ENCODE data around the gene APH1A.
"Not testable (repeated sequence)": the region's sequence is repeated elsewhere in the genome, so short reads cannot be mapped to it uniquely, and the experiment has no call there.

The APH1A gene

DNA sequence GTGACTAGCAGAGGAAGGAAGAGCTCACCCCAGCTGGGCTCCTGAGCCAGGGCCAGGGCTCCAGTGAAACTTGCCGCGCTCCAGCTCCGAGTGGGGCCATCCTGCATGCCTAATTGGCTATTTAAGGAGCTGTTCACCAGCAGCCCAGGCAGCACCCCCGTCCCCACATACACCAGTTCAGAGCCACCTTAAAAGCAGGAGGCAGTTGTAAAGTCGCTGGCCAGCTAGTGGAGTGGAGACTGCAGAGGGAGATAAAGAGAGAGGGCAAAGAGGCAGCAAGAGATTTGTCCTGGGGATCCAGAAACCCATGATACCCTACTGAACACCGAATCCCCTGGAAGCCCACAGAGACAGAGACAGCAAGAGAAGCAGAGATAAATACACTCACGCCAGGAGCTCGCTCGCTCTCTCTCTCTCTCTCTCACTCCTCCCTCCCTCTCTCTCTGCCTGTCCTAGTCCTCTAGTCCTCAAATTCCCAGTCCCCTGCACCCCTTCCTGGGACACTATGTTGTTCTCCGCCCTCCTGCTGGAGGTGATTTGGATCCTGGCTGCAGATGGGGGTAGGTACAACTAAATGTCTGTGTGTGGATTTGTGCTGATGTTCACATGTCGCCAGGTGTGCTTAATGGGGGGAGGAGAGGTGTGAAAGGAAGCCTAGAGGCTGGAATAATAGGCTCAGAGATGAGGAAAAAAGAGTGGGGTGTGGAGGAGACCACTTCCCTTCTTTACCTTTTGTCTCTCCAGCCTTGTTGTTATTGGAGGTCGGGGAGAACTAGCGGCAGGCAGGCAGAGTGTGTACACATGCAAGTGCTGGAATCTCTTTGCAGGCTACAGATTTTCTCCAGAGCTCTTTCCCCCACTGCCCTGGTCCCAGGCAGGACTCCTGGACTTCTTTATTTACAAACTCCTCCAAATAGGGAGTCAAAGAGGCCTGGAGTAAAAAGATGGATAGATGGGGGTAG lies 10.9 kb downstream of the APH1A start, which contains the start of gene CA14:
TSS of gene CA14 (plus strand) at position 151 of the 962 bp plus-strand sequence. CDS start at position 506, 355 bp downstream.
- peak within 1 kb of the TSS in 1 of 5 donors; percentile 5 for H3K4me3 ChIP-seq (ENCODE audit: low read depth in 1 of 5, low read length in 5 of 5)
- H3K9ac ChIP-seq (ENCODE audit: low read length in 5 of 5) = peak within 1 kb of the TSS in 1 of 5 donors; percentile 16
- no peak within 1 kb of the TSS for H3K27ac ChIP-seq (ENCODE audit: low read depth, low read length)

DNA sequence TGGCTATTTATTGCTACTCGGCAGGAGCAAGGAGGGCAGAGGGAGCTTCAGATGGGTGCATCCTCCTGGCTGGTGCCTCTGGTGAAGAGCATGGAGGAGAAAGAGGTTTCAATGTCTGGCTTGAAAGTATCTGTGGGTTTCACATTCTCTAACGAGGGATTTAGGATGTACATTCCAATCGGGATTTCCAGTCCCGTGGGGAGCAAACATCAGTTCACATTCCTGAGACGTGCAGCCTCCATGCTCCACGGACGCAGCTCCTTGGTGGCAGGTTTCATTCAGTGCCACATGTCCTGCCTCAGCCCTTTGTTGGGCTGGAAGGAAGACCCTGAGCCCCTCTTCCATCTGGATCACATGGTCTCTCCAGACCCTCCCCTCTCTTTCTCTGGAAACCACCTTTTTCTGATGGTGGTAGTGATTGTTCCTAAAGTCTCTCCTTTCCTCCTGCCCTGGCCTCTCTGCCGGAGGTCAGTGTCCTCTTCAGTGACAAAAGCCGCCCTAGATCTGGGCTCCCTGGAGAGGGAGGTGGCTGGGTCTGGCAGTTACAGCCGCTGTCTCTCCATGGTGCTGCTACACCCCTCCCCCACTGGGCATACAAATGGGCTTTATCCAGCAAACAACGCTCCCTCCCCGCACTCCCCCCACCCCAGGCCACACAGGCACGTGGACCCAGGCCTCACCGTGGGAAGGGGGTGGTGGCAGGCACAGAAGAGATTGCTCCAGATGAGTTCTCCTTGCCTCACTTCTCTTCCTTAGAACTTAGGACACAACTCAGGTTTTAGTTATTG lies 12.1 kb downstream of the APH1A start:
- no peak overlapping the region for H3K27ac ChIP-seq (ENCODE audit: low read depth, low read length)
- H3K9me3 ChIP-seq (ENCODE audit: control insufficient read depth in 5 of 5, low read length in 5 of 5) = no peaks in the 10 kb centered on the region
- H3K9ac ChIP-seq (ENCODE audit: low read length in 5 of 5) = peak overlapping the region in 2 of 5 donors; percentile 16 to 42
- H3K4me1 ChIP-seq (ENCODE audit: control insufficient read depth in 5 of 5, insufficient read depth in 5 of 5, low read length in 5 of 5) = peaks cover 3 to 15% (median 13%) of the 10 kb centered on the region in 5 donors
- H3K4me3 ChIP-seq (ENCODE audit: low read depth in 1 of 5, low read length in 5 of 5) = peak overlapping the region in 3 of 5 donors; percentile 5 to 73 (median 13)
- H3K36me3 ChIP-seq (ENCODE audit: control insufficient read depth in 5 of 5, insufficient read depth in 5 of 5, low read length in 5 of 5) = no peaks in the 10 kb centered on the region
- peaks cover 23 to 32% (median 30%) of the 10 kb centered on the region in 5 donors for H3K27me3 ChIP-seq (ENCODE audit: control insufficient read depth in 5 of 5, insufficient read depth in 4 of 5, low read length in 5 of 5)

More for the DNA sequence above, 10.9 kb downstream of the APH1A start, which contains the start of gene CA14:
- Histone ChIP-seq H3K27me3 (ENCODE audit: control insufficient read depth in 5 of 5, insufficient read depth in 4 of 5, low read length in 5 of 5) (peaks cover 23 to 32% (median 30%) of the 10 kb centered on the region in 5 donors), H3K9me3 (ENCODE audit: control insufficient read depth in 5 of 5, low read length in 5 of 5) (no peaks in the 10 kb centered on the region), H3K4me1 (ENCODE audit: control insufficient read depth in 5 of 5, insufficient read depth in 5 of 5, low read length in 5 of 5) (peaks cover 3 to 15% (median 13%) of the 10 kb centered on the region in 5 donors), H3K36me3 (ENCODE audit: control insufficient read depth in 5 of 5, insufficient read depth in 5 of 5, low read length in 5 of 5) (no peaks in the 10 kb centered on the region)

DNA sequence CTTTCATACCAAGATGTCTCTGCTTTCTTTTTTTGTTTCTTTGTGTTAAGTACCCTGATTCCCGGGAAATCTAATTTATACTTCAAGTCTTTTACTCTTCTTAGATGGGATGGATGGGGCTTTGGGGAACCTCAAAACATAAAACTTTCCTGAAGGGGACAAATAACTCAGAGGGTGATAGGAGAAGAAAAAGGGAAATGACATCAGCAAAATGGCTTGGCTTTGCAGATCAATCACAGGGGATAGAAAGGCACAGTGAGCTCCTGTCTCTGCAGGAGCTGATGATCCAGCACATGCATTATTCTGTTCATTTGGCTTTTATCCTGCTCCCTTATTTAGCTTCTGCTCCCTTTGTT lies 12.6 kb downstream of the APH1A start:
- Histone ChIP-seq H3K9me3 (ENCODE audit: control insufficient read depth in 5 of 5, low read length in 5 of 5) (no peaks in the 10 kb centered on the region), H3K4me1 (ENCODE audit: control insufficient read depth in 5 of 5, insufficient read depth in 5 of 5, low read length in 5 of 5) (peaks cover 3 to 15% (median 13%) of the 10 kb centered on the region in 5 donors), H3K9ac (ENCODE audit: low read length in 5 of 5) (peak overlapping the region in 2 of 5 donors; percentile 16 to 42), H3K27ac (ENCODE audit: low read depth, low read length) (no peak overlapping the region), H3K4me3 (ENCODE audit: low read depth in 1 of 5, low read length in 5 of 5) (peak overlapping the region in 4 of 5 donors; percentile 5 to 73 (median 32)), H3K27me3 (ENCODE audit: control insufficient read depth in 5 of 5, insufficient read depth in 4 of 5, low read length in 5 of 5) (peaks cover 23 to 32% (median 30%) of the 10 kb centered on the region in 5 donors), H3K36me3 (ENCODE audit: control insufficient read depth in 5 of 5, insufficient read depth in 5 of 5, low read length in 5 of 5) (no peaks in the 10 kb centered on the region)

GRCh38 chr1:150249936-150250335 lies 18.9 kb downstream of the APH1A start:
- Histone ChIP-seq H3K27ac (ENCODE audit: low read depth, low read length) (no peak overlapping the region), H3K27me3 (ENCODE audit: control insufficient read depth in 5 of 5, insufficient read depth in 4 of 5, low read length in 5 of 5) (no peaks in the 10 kb centered on the region), H3K4me1 (ENCODE audit: control insufficient read depth in 5 of 5, insufficient read depth in 5 of 5, low read length in 5 of 5) (no peaks in the 10 kb centered on the region), H3K9ac (ENCODE audit: low read length in 5 of 5) (no peak overlapping the region), H3K36me3 (ENCODE audit: control insufficient read depth in 5 of 5, insufficient read depth in 5 of 5, low read length in 5 of 5) (no peaks in the 10 kb centered on the region), H3K4me3 (ENCODE audit: low read depth in 1 of 5, low read length in 5 of 5) (no peak overlapping the region), H3K9me3 (ENCODE audit: control insufficient read depth in 5 of 5, low read length in 5 of 5) (no peaks in the 10 kb centered on the region)

GRCh38 chr1:150243003-150243402 lies 25.8 kb downstream of the APH1A start:
- H3K36me3 ChIP-seq (ENCODE audit: control insufficient read depth in 5 of 5, insufficient read depth in 5 of 5, low read length in 5 of 5) = no peaks in the 10 kb centered on the region
- no peaks in the 10 kb centered on the region for H3K9me3 ChIP-seq (ENCODE audit: control insufficient read depth in 5 of 5, low read length in 5 of 5)
- H3K4me3 ChIP-seq (ENCODE audit: low read depth in 1 of 5, low read length in 5 of 5) = no peak overlapping the region
- H3K4me1 ChIP-seq (ENCODE audit: control insufficient read depth in 5 of 5, insufficient read depth in 5 of 5, low read length in 5 of 5) = no peaks in the 10 kb centered on the region
- no peaks in the 10 kb centered on the region for H3K27me3 ChIP-seq (ENCODE audit: control insufficient read depth in 5 of 5, insufficient read depth in 4 of 5, low read length in 5 of 5)
- H3K27ac ChIP-seq (ENCODE audit: low read depth, low read length) = no peak overlapping the region
- no peak overlapping the region for H3K9ac ChIP-seq (ENCODE audit: low read length in 5 of 5)

GRCh38 chr1:150237746-150238145 lies 31.1 kb downstream of the APH1A start:
- Histone ChIP-seq H3K9me3 (ENCODE audit: control insufficient read depth in 5 of 5, low read length in 5 of 5) (no peaks in the 10 kb centered on the region), H3K36me3 (ENCODE audit: control insufficient read depth in 5 of 5, insufficient read depth in 5 of 5, low read length in 5 of 5) (no peaks in the 10 kb centered on the region), H3K27ac (ENCODE audit: low read depth, low read length) (no peak overlapping the region), H3K27me3 (ENCODE audit: control insufficient read depth in 5 of 5, insufficient read depth in 4 of 5, low read length in 5 of 5) (no peaks in the 10 kb centered on the region), H3K9ac (ENCODE audit: low read length in 5 of 5) (no peak overlapping the region), H3K4me3 (ENCODE audit: low read depth in 1 of 5, low read length in 5 of 5) (no peak overlapping the region), H3K4me1 (ENCODE audit: control insufficient read depth in 5 of 5, insufficient read depth in 5 of 5, low read length in 5 of 5) (peaks cover 0 to 32% (median 23%) of the 10 kb centered on the region in 5 donors)

DNA sequence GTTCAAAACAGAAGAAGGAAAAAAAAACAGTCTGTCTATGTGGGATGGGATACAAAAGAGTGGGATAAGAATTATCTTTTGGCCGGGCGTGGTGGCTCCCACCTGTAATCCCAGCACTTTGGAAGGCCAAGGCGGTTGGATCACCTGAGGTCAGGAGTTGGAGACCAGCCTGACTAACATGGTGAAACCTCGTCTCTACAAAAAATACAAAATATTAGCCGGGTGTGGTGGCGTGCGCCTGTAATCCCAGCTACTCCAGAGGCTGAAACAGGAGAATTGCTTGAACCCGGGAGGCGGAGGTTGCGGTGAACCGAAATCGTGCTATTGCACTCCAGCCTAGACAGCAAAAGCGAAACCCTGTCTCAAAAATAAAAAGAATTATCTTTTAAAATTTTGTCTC lies 31.6 kb downstream of the APH1A start:
- H3K27ac ChIP-seq (ENCODE audit: low read depth, low read length); H3K9me3 ChIP-seq (ENCODE audit: control insufficient read depth in 5 of 5, low read length in 5 of 5); H3K9ac ChIP-seq (ENCODE audit: low read length in 5 of 5); H3K36me3 ChIP-seq (ENCODE audit: control insufficient read depth in 5 of 5, insufficient read depth in 5 of 5, low read length in 5 of 5); H3K27me3 ChIP-seq (ENCODE audit: control insufficient read depth in 5 of 5, insufficient read depth in 4 of 5, low read length in 5 of 5); H3K4me3 ChIP-seq (ENCODE audit: low read depth in 1 of 5, low read length in 5 of 5): not testable (repeated sequence)
- peaks cover 0 to 32% (median 23%) of the 10 kb centered on the region in 5 donors for H3K4me1 ChIP-seq (ENCODE audit: control insufficient read depth in 5 of 5, insufficient read depth in 5 of 5, low read length in 5 of 5)

GRCh38 chr1:150236614-150237100 lies 32.2 kb downstream of the APH1A start:
- no peaks in the 10 kb centered on the region for H3K9me3 ChIP-seq (ENCODE audit: control insufficient read depth in 5 of 5, low read length in 5 of 5)
- peak overlapping the region; percentile 89 to 96 (median 94) for H3K4me3 ChIP-seq (ENCODE audit: low read depth in 1 of 5, low read length in 5 of 5)
- no peaks in the 10 kb centered on the region for H3K36me3 ChIP-seq (ENCODE audit: control insufficient read depth in 5 of 5, insufficient read depth in 5 of 5, low read length in 5 of 5)
- H3K27ac ChIP-seq (ENCODE audit: low read depth, low read length) = peak overlapping the region; percentile 94
- H3K4me1 ChIP-seq (ENCODE audit: control insufficient read depth in 5 of 5, insufficient read depth in 5 of 5, low read length in 5 of 5) = peaks cover 0 to 32% (median 23%) of the 10 kb centered on the region in 5 donors
- peak overlapping the region in 3 of 5 donors; percentile 80 to 96 (median 93) for H3K9ac ChIP-seq (ENCODE audit: low read length in 5 of 5)
- H3K27me3 ChIP-seq (ENCODE audit: control insufficient read depth in 5 of 5, insufficient read depth in 4 of 5, low read length in 5 of 5) = no peaks in the 10 kb centered on the region

- no peaks in the 10 kb centered on the region for H3K9me3 ChIP-seq (ENCODE audit: control insufficient read depth in 5 of 5, low read length in 5 of 5)
- H3K4me1 ChIP-seq (ENCODE audit: control insufficient read depth in 5 of 5, insufficient read depth in 5 of 5, low read length in 5 of 5) = peaks cover 0 to 32% (median 23%) of the 10 kb centered on the region in 5 donors
- H3K27ac ChIP-seq (ENCODE audit: low read depth, low read length) = peak within 1 kb of the TSS; percentile 94
- peak within 1 kb of the TSS; percentile 80 to 96 (median 90) for H3K9ac ChIP-seq (ENCODE audit: low read length in 5 of 5)
- H3K36me3 ChIP-seq (ENCODE audit: control insufficient read depth in 5 of 5, insufficient read depth in 5 of 5, low read length in 5 of 5) = peaks cover 0 to 3% (median 0%) of the 10 kb centered on the region in 5 donors
- H3K27me3 ChIP-seq (ENCODE audit: control insufficient read depth in 5 of 5, insufficient read depth in 4 of 5, low read length in 5 of 5) = no peaks in the 10 kb centered on the region
- H3K4me3 ChIP-seq (ENCODE audit: low read depth in 1 of 5, low read length in 5 of 5) = peak within 1 kb of the TSS; percentile 89 to 96 (median 94)
Measured at GRCh38 chr1:150235852-150236613, 32.8 kb downstream of the APH1A start, which contains the start of gene ANP32E. ANP32E (minus strand) TSS chr1:150236112; CDS start chr1:150235786, 326 bp downstream.
